ENCODE data around the gene SEPTIN12.

DNA sequence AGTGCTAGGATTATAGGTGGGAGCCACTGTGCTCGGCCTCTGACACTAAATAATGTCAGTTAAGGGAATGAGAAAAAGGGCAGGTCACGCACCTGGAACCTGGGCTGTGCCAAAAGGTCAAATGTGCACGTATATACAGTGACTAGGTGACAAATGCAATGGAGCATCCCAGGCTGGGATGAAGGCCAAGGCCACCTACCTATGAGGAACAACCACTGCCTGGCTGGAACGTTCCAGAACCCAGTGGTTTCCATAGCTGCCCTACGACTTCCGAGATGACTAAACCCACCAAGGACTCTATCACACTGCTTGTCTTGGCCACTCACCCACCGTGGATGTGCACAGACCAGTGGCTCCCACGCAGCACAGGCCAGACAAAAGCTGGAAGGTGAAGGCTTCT is 37.2 kb downstream of the SEPTIN12 start:
- TF ChIP-seq STAT1 (IDR thresholded peaks at IDR 0.05; ENCODE audit: unreplicated experiment) (no peak), POLR2AphosphoS5 (IDR thresholded peaks at IDR 0.05; ENCODE audit: low read depth) (no peak)
- TF ChIP-seq, protein P1, sequence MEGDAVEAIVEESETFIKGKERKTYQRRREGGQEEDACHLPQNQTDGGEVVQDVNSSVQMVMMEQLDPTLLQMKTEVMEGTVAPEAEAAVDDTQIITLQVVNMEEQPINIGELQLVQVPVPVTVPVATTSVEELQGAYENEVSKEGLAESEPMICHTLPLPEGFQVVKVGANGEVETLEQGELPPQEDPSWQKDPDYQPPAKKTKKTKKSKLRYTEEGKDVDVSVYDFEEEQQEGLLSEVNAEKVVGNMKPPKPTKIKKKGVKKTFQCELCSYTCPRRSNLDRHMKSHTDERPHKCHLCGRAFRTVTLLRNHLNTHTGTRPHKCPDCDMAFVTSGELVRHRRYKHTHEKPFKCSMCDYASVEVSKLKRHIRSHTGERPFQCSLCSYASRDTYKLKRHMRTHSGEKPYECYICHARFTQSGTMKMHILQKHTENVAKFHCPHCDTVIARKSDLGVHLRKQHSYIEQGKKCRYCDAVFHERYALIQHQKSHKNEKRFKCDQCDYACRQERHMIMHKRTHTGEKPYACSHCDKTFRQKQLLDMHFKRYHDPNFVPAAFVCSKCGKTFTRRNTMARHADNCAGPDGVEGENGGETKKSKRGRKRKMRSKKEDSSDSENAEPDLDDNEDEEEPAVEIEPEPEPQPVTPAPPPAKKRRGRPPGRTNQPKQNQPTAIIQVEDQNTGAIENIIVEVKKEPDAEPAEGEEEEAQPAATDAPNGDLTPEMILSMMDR (conservative IDR thresholded peaks at IDR 0.05; ENCODE audit: low read depth in 2 of 2): no peak
- TF ChIP-seq, protein P2, sequence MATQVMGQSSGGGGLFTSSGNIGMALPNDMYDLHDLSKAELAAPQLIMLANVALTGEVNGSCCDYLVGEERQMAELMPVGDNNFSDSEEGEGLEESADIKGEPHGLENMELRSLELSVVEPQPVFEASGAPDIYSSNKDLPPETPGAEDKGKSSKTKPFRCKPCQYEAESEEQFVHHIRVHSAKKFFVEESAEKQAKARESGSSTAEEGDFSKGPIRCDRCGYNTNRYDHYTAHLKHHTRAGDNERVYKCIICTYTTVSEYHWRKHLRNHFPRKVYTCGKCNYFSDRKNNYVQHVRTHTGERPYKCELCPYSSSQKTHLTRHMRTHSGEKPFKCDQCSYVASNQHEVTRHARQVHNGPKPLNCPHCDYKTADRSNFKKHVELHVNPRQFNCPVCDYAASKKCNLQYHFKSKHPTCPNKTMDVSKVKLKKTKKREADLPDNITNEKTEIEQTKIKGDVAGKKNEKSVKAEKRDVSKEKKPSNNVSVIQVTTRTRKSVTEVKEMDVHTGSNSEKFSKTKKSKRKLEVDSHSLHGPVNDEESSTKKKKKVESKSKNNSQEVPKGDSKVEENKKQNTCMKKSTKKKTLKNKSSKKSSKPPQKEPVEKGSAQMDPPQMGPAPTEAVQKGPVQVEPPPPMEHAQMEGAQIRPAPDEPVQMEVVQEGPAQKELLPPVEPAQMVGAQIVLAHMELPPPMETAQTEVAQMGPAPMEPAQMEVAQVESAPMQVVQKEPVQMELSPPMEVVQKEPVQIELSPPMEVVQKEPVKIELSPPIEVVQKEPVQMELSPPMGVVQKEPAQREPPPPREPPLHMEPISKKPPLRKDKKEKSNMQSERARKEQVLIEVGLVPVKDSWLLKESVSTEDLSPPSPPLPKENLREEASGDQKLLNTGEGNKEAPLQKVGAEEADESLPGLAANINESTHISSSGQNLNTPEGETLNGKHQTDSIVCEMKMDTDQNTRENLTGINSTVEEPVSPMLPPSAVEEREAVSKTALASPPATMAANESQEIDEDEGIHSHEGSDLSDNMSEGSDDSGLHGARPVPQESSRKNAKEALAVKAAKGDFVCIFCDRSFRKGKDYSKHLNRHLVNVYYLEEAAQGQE (IDR thresholded peaks at IDR 0.05; ENCODE audit: unreplicated experiment): no peak
